Measurements from ENCODE around the gene TMC8.

GRCh38 chr17:78120537-78120936 is 10.0 kb upstream of the TMC8 start:
- TF ChIP-seq CTCF (IDR thresholded peaks at IDR 0.05) (no peak), EP300 (IDR thresholded peaks at IDR 0.05) (no peak)

Measured in stomach (tissue), 4 donors.